Caco-2 (cell line): ENCODE results near the gene FAM81A. TPM values are rescaled to one million over a fixed set of nuclear protein-coding genes. Genes with fewer than 3 reads are reported as not detected.

ENCODE experiments used
- BruUV-seq: library from RNA; stranded (reverse); fragments of 400-500 nt; replicated peaks from 2 replicates; lab custom pipeline; 2021; lab: Mats Ljungman, UMichigan
- CTCF ChIA-PET: fragments of 300-600 bp; sonication (Branson Sonifier 250); formaldehyde crosslinking; loops from one replicate; lab custom pipeline; 2022; ENCODE audit warnings: antibody characterized with exemption; lab: Charles Lee
- POLR2A ChIA-PET: fragments of 300-600 bp; sonication (Branson Sonifier 250); formaldehyde crosslinking; loops from one replicate; lab custom pipeline; 2022; ENCODE audit warnings: antibody characterized with exemption; lab: Charles Lee
- DNase-seq, 2 experiments: peaks; one replicate each; pipeline versions ENCODE4 v3.0.0 to v3.0.0-alpha.2; 2020 to 2022
- H3K27me3 ChIP-seq: replicated peaks from 2 replicates; pipeline ENCODE4 v1.6.0; 2011; ENCODE audit warnings: low read length; ENCODE audit not compliant: control insufficient read depth, insufficient read depth
- H3K36me3 ChIP-seq: 2 replicates; pipeline ENCODE4 v1.5.1; 2011; ENCODE audit warnings: low read length; ENCODE audit not compliant: control insufficient read depth, insufficient read depth
- H3K4me1 ChIP-seq: fragments of 250-450 bp; sonication (Bioruptor Pico); 2 replicates; pipeline ENCODE4 v1.5.1; 2020; ENCODE audit warnings: mild to moderate bottlenecking
- H3K4me3 ChIP-seq: 2 replicates; pipeline ENCODE4 v1.5.1; 2011; ENCODE audit warnings: low read depth, mild to moderate bottlenecking, control low read depth, low read length
- H3K9me3 ChIP-seq: fragments of 250-450 bp; sonication (Bioruptor Pico); 2 replicates; pipeline ENCODE4 v1.5.1; 2020; ENCODE audit warnings: mild to moderate bottlenecking, moderate library complexity
- H3K27ac Mint-ChIP-seq: one replicate; pipeline ENCODE4 v1.8.0; 2022; ENCODE audit warnings: mixed read lengths; ENCODE audit not compliant: unreplicated experiment
- H3K27me3 Mint-ChIP-seq: one replicate; pipeline ENCODE4 v1.8.0; 2022; ENCODE audit warnings: mixed read lengths; ENCODE audit not compliant: insufficient read depth, unreplicated experiment
- H3K36me3 Mint-ChIP-seq: one replicate; pipeline ENCODE4 v1.8.0; 2022; ENCODE audit warnings: mild to moderate bottlenecking, mixed read lengths; ENCODE audit not compliant: insufficient read depth, unreplicated experiment
- H3K4me1 Mint-ChIP-seq: one replicate; pipeline ENCODE4 v1.8.0; 2022; ENCODE audit warnings: low read depth, mixed read lengths; ENCODE audit not compliant: unreplicated experiment
- H3K4me3 Mint-ChIP-seq: one replicate; pipeline ENCODE4 v1.8.0; 2022; ENCODE audit warnings: mild to moderate bottlenecking, moderate library complexity, mixed read lengths; ENCODE audit not compliant: unreplicated experiment
- H3K9me3 Mint-ChIP-seq: one replicate; pipeline ENCODE4 v1.8.0; 2022; ENCODE audit warnings: mixed read lengths; ENCODE audit not compliant: unreplicated experiment
- intact Hi-C: fragments of 100-400 bp; cut with micrococcal nuclease; formaldehyde crosslinking; loops from one replicate; pipeline ENCODE4 v1.10.0; 2022; ENCODE audit not compliant: unreplicated experiment
- total RNA-seq: library from RNA; stranded (reverse); gene quantifications from 2 replicates; pipeline ENCODE4 v1.2.3, GENCODE V29; 2022
- TF ChIP-seq, protein P1 (sequence below), 2 experiments: fragments of 200-600 bp in 1 of 2; IDR thresholded peaks; 1 replicate in 1 of 2; 2 replicates in 1 of 2; pipeline versions ENCODE4 v1.5.1 to v1.8.0; 2011 to 2022; ENCODE audit warnings: antibody characterized with exemption in 1 of 2, control low read depth in 1 of 2, inconsistent platforms in 1 of 2, low read depth in 1 of 2, low read length in 1 of 2, mild to moderate bottlenecking in 1 of 2, moderate library complexity in 1 of 2; ENCODE audit not compliant: insufficient read depth in 1 of 2, severe bottlenecking in 1 of 2, unreplicated experiment in 1 of 2

FAM81A gene
- total RNA-seq, 1 experiment from 2014 or later, result 6.8 TPM

DNA sequence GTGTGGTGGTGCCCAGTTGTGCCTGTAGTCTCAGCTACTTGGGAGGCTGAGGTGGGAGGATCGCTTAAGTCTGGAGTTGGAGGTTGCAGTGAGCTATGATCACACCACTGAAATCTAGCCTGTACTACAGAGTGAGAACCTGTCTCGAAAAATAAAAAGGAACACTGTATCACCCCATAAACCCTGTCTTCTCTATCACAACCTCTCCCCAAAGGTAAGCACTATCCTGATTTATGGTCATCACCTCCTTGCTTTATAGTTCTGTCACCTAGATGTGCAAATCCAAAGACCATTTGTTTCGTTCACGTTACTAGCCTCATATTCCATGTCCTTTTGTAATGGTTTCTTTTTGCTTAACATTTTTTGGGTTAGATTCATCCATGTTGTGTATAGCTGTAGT, 123.6 kb downstream of the FAM81A start:
- H3K36me3 Mint-ChIP-seq, result no peaks in the 10 kb centered on the region
- DNase-seq, result no peak
- ChIA-PET CTCF (no interaction called here), POLR2A (no interaction called here)
- H3K27me3 Mint-ChIP-seq, result no peaks in the 10 kb centered on the region
- H3K36me3 ChIP-seq, result no peaks in the 10 kb centered on the region
- no peak overlapping the region for H3K27ac Mint-ChIP-seq
- H3K4me3 Mint-ChIP-seq, result no peak overlapping the region
- TF ChIP-seq, protein P1, sequence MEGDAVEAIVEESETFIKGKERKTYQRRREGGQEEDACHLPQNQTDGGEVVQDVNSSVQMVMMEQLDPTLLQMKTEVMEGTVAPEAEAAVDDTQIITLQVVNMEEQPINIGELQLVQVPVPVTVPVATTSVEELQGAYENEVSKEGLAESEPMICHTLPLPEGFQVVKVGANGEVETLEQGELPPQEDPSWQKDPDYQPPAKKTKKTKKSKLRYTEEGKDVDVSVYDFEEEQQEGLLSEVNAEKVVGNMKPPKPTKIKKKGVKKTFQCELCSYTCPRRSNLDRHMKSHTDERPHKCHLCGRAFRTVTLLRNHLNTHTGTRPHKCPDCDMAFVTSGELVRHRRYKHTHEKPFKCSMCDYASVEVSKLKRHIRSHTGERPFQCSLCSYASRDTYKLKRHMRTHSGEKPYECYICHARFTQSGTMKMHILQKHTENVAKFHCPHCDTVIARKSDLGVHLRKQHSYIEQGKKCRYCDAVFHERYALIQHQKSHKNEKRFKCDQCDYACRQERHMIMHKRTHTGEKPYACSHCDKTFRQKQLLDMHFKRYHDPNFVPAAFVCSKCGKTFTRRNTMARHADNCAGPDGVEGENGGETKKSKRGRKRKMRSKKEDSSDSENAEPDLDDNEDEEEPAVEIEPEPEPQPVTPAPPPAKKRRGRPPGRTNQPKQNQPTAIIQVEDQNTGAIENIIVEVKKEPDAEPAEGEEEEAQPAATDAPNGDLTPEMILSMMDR (IDR thresholded peaks at IDR 0.05; ENCODE audit: insufficient read depth in 1 of 2, low read depth in 1 of 2, low read length in 1 of 2, severe bottlenecking in 1 of 2, unreplicated experiment in 1 of 2), result no peak
- H3K9me3 ChIP-seq, result peaks cover 11% of the 10 kb centered on the region; the same call in 1 of the 2 replicates
- no peaks in the 10 kb centered on the region for H3K27me3 ChIP-seq
- no peaks in the 10 kb centered on the region for H3K4me1 Mint-ChIP-seq
- no TSS peak for BruUV-seq
- intact Hi-C loops, result no loop called here
- no peaks in the 10 kb centered on the region for H3K9me3 Mint-ChIP-seq
- no peaks in the 10 kb centered on the region for H3K4me1 ChIP-seq
- no peak overlapping the region for H3K4me3 ChIP-seq

DNA sequence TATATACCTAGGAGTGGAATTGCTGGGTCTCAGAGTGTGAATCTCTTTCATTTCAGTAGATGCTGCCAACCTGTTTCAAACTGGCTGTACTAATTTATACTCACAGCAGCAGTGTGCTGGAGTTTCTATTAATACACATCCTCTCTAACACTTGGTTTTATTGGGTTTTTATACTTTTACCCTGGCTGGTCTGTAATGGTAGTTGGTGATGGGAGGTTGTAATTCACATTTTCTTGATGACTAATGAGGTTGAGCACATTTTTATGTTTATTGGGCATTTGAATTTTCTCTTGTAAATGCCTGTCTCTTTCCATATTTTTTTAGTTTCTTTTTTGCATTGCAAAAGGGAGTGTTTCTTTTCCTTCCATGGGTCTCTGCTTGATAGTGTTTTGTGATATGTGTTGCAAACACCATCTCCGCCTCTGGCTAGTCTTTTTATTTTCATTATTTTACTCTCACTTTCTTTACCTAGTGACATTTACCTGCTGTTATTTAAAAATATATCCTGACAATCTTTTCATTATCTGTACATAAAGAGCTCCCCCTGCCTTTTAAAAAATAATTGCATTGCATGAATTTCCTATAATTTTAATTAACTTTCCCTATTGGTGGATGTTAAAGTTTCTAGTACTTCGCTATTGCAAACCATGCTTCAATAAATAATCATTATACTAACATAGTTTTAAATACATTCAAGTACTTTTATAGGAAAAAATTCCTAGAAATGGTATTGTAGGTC, 124.6 kb downstream of the FAM81A start:
- H3K4me1 ChIP-seq, result no peaks in the 10 kb centered on the region
- BruUV-seq, result no TSS peak
- no peaks in the 10 kb centered on the region for H3K27me3 ChIP-seq
- Mint-ChIP-seq H3K4me3 (no peak overlapping the region), H3K27me3 (no peaks in the 10 kb centered on the region), H3K4me1 (no peaks in the 10 kb centered on the region), H3K9me3 (no peaks in the 10 kb centered on the region), H3K36me3 (no peaks in the 10 kb centered on the region), H3K27ac (no peak overlapping the region)
- ChIA-PET POLR2A (no interaction called here), CTCF (no interaction called here)
- intact Hi-C loops, result no loop called here
- TF ChIP-seq, protein P1 (IDR thresholded peaks at IDR 0.05; ENCODE audit: insufficient read depth in 1 of 2, low read depth in 1 of 2, low read length in 1 of 2, severe bottlenecking in 1 of 2, unreplicated experiment in 1 of 2), result no peak
- no peak overlapping the region for H3K4me3 ChIP-seq
- no peak for DNase-seq
- H3K36me3 ChIP-seq, result no peaks in the 10 kb centered on the region
- peaks cover 11% of the 10 kb centered on the region; the same call in 1 of the 2 replicates for H3K9me3 ChIP-seq

DNA sequence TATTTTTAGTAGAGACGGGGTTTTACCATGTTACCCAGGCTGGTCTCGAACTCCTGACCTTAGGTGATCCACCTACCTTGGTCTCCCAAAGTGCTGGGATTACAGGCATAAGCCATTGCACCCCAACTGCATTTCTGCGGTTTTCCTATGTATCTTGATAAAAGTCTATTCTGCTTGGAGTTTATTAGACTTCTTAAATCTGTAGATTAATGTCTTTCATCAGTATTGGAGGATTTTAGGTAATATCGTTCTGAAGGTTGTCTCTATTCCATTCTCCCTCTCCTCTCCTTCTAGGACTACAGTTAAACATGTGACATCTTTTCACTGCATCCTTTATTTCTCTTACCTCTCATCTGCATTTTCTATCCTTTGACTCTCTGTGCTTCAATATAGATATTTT, 127.3 kb downstream of the FAM81A start:
- H3K4me3 ChIP-seq, result no peak overlapping the region
- H3K9me3 Mint-ChIP-seq, result no peaks in the 10 kb centered on the region
- H3K9me3 ChIP-seq, result peaks cover 11% of the 10 kb centered on the region; the same call in 1 of the 2 replicates
- POLR2A ChIA-PET, result no interaction called here
- intact Hi-C loops, result no loop called here
- H3K36me3 ChIP-seq, result no peaks in the 10 kb centered on the region
- H3K4me1 ChIP-seq, result peaks cover 4% of the 10 kb centered on the region
- no peak for DNase-seq
- H3K4me1 Mint-ChIP-seq, result peaks cover 11% of the 10 kb centered on the region
- BruUV-seq, result no TSS peak
- no peaks in the 10 kb centered on the region for H3K27me3 ChIP-seq
- H3K4me3 Mint-ChIP-seq, result no peak overlapping the region
- no peaks in the 10 kb centered on the region for H3K36me3 Mint-ChIP-seq
- CTCF ChIA-PET, result no interaction called here
- H3K27me3 Mint-ChIP-seq, result no peaks in the 10 kb centered on the region
- H3K27ac Mint-ChIP-seq, result no peak overlapping the region
- TF ChIP-seq, protein P1 (IDR thresholded peaks at IDR 0.05; ENCODE audit: insufficient read depth in 1 of 2, low read depth in 1 of 2, low read length in 1 of 2, severe bottlenecking in 1 of 2, unreplicated experiment in 1 of 2), result no peak
